Ishikawa (cell line): ENCODE measurements around the gene CAMTA1.

Experiments used
- EP300 ChIP-seq: IDR thresholded peaks from 2 replicates; pipeline ENCODE4 v1.6.1; 2012; ENCODE audit warnings: borderline replicate concordance
- RAD21 ChIP-seq: IDR thresholded peaks from 2 replicates; pipeline ENCODE4 v1.6.1; 2012; ENCODE audit warnings: low read depth
- REST ChIP-seq: IDR thresholded peaks from 2 replicates; pipeline ENCODE4 v1.6.1; 2012; ENCODE audit warnings: low read depth, mild to moderate bottlenecking
- TAF1 ChIP-seq: IDR thresholded peaks from 2 replicates; pipeline ENCODE4 v1.6.1; 2012; ENCODE audit warnings: low read depth, mild to moderate bottlenecking
- USF1 ChIP-seq: IDR thresholded peaks from 2 replicates; pipeline ENCODE4 v1.6.1; 2012
- YY1 ChIP-seq: IDR thresholded peaks from 2 replicates; pipeline ENCODE4 v1.6.1; 2012; ENCODE audit warnings: low read depth

GRCh38 chr1:7536891-7537591 lies 751.8 kb downstream of the CAMTA1 start:
- TF ChIP-seq REST = no peak
- no peak for TF ChIP-seq USF1
- TF ChIP-seq EP300 = no peak
- no peak for TF ChIP-seq YY1
- TF ChIP-seq TAF1 = no peak
- no peak for TF ChIP-seq RAD21
